ENCODE data around the gene CA7. TPM values are rescaled to one million over a fixed set of nuclear protein-coding genes. Genes with fewer than 3 reads are reported as not detected.

CA7 gene
- total and polyA plus RNA-seq, 2 donors (not counting 3 experiments of a cell fraction or from before 2014, with no cell fraction given), result not detected

GRCh38 chr16:66832190-66832589, 12.0 kb upstream of the CA7 start:
- no peak overlapping the region for H3K4me2 ChIP-seq (ENCODE audit: insufficient read depth, low read length)
- peaks cover 0 to 3% of the 10 kb centered on the region in 2 experiments for H3K36me3 ChIP-seq (ENCODE audit: control insufficient read depth in 2 of 2, extremely low read depth in 1 of 2, insufficient read depth in 2 of 2, low read length in 2 of 2)
- TF ChIP-seq JUN (IDR thresholded peaks at IDR 0.05; ENCODE audit: borderline replicate concordance, insufficient read depth, insufficient read length, low read depth) (no peak), CTCF (IDR thresholded peaks at IDR 0.05; ENCODE audit: extremely low read depth in 1 of 2, insufficient read depth in 1 of 2, low read depth in 1 of 2, low read length in 2 of 2) (no peak), GATA2 (IDR thresholded peaks at IDR 0.05; ENCODE audit: insufficient read depth, insufficient read length, low read depth, low read length) (no peak), FOS (IDR thresholded peaks at IDR 0.05; ENCODE audit: borderline replicate concordance, insufficient read depth, low read length) (no peak), MAX (IDR thresholded peaks at IDR 0.05; ENCODE audit: insufficient read depth, insufficient read length) (no peak), POLR2A (IDR thresholded peaks at IDR 0.05; ENCODE audit: low read depth, low read length) (no peak), EZH2 (IDR thresholded peaks at IDR 0.05; ENCODE audit: borderline replicate concordance, low read depth, low read length, severe bottlenecking) (no peak), MYC (IDR thresholded peaks at IDR 0.05; ENCODE audit: low read depth, low read length) (no peak), POLR2AphosphoS5 (IDR thresholded peaks at IDR 0.05; ENCODE audit: insufficient read depth, low read depth, low read length) (no peak)
- dilution Hi-C loops (cut with MboI; ENCODE audit: extremely low pct_ligation_motif_present, low sequenced_read_pairs) (no loop called here), intact Hi-C loops (cut with micrococcal nuclease) (loop anchor here (5.0 kb wide), 1 partner anchor 80 kb away; the partner anchor contains the start of gene DYNC1LI2)
- ChIA-PET CTCF (interaction anchor here (2.0 to 4.2 kb wide), 2 partner anchors 28 to 35 kb away, joined by 12 to 153 read pairs; no protein-coding TSS in a partner anchor), POLR2A (no interaction called here)
- no peak overlapping the region for H3K9ac ChIP-seq (replicated peaks; ENCODE audit: extremely low read depth, insufficient read depth, low read length)
- no peaks in the 10 kb centered on the region for H3K9me3 ChIP-seq (replicated peaks; ENCODE audit: control insufficient read depth, insufficient read depth, low read length)
- peaks cover 2 to 15% of the 10 kb centered on the region in 2 experiments for H3K27me3 ChIP-seq (ENCODE audit: control insufficient read depth in 2 of 2, insufficient read depth in 2 of 2, low read length in 2 of 2)
- H2AFZ ChIP-seq (ENCODE audit: low read depth, low read length), result no peak overlapping the region
- H3K4me1 ChIP-seq (ENCODE audit: control insufficient read depth, extremely low read depth, insufficient read depth, low read length), result peaks cover 8% of the 10 kb centered on the region
- H3K9me1 ChIP-seq (replicated peaks; ENCODE audit: control insufficient read depth, extremely low read depth, insufficient read depth, low read length), result no peaks in the 10 kb centered on the region
- no peaks in the 10 kb centered on the region for H4K20me1 ChIP-seq (replicated peaks; ENCODE audit: control insufficient read depth, extremely low read depth, insufficient read depth, low read length)
- peaks cover 23% of the 10 kb centered on the region for H3K79me2 ChIP-seq (ENCODE audit: control insufficient read depth, insufficient read depth, low read length)
- no peak overlapping the region for H3K27ac ChIP-seq (ENCODE audit: insufficient read depth, low read depth, low read length)
- FAIRE-seq (no peak), DNase-seq (ENCODE audit: low read depth, low spot score) (no peak)
- no TSS peak for BruUV-seq (replicated peaks)
- no peak overlapping the region for H3K4me3 ChIP-seq (replicated peaks in 1 of 3; ENCODE audit: insufficient read depth in 1 of 3, low read depth in 1 of 3, low read length in 3 of 3)
